ENCODE results near the gene EXOC1L.

EXOC1L gene, protein sequence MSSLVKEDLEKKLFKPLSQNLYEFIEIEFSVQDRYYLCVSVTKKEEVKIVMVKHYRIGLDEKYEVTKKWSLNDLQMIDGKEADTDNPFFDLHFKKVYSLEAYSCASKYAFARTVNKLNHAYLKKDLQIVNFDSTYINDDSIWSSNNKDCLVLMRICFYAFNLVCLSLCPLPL

DNA sequence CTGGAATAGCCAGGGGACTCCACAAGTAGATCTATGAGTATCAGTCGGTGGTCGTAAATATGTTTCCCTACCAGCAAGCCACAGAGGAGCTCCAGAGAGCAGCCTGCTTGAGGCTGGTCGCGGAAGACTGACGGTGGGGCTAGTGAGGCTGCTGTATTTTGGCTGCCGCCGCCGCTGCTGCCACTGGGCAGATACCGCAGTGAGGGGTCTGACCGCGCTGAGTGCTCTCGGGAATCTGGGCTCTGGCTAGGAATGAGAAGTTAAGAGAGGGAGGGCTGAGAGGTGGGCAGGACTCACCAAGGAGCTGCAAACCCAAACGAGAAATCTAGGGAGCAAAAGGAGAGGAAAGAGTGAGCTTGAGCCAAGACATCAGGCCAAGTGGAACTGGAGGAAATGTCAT lies at the start of gene EXOC1L:
Gene EXOC1L (plus strand): TSS at position 157 of the 400 bp plus-strand sequence. CDS start 237 bp downstream, at position 394.
- FAIRE-seq (no peak), DNase-seq (ENCODE audit: insufficient read length, low spot score) (no peak)
- TF ChIP-seq, protein P1, sequence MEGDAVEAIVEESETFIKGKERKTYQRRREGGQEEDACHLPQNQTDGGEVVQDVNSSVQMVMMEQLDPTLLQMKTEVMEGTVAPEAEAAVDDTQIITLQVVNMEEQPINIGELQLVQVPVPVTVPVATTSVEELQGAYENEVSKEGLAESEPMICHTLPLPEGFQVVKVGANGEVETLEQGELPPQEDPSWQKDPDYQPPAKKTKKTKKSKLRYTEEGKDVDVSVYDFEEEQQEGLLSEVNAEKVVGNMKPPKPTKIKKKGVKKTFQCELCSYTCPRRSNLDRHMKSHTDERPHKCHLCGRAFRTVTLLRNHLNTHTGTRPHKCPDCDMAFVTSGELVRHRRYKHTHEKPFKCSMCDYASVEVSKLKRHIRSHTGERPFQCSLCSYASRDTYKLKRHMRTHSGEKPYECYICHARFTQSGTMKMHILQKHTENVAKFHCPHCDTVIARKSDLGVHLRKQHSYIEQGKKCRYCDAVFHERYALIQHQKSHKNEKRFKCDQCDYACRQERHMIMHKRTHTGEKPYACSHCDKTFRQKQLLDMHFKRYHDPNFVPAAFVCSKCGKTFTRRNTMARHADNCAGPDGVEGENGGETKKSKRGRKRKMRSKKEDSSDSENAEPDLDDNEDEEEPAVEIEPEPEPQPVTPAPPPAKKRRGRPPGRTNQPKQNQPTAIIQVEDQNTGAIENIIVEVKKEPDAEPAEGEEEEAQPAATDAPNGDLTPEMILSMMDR (IDR thresholded peaks at IDR 0.05; ENCODE audit: insufficient read depth, missing control alignments): no peak

DNA sequence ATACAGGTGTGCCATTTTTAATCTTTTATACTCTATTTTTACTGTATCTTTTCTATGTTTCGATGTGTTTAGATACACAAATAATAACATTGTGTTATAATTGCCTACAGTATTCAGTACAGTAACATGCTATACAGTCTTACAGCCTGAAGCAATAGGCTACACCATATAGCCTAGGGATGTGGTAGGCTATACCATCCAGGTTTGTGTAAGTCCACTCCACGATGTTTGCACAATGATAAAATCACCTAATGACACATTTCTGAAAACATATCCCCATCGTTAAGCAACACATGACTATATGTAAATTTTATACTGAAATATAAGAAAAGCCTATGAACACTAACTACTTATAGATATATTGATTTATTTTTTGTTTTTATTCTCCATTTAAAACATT lies 48.9 kb upstream of the EXOC1L start:
- TF ChIP-seq, protein P1 (IDR thresholded peaks at IDR 0.05; ENCODE audit: insufficient read depth, missing control alignments): no peak
- FAIRE-seq (no peak), DNase-seq (ENCODE audit: insufficient read length, low spot score) (no peak)

DNA sequence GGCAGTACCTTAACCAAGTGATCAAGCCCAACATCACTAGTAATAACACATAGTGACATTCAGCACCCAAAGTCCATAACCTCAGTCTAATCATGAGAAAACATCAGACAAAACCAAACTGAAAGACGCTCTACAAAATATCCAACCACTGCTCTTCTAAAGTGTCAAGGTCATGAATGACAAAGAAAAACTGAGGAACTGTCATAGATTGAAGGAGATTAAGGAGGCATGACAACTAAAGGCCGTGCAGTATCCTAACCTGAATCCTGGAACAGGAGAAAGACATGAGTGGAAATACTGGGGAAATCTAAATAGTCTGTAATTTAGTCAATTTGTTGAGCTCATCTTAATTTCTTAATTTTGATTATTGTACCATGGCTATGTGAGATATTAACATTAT lies 38.2 kb upstream of the EXOC1L start:
- FAIRE-seq (no peak), DNase-seq (ENCODE audit: insufficient read length, low spot score) (no peak)
- TF ChIP-seq, protein P1 (IDR thresholded peaks at IDR 0.05; ENCODE audit: insufficient read depth, missing control alignments): no peak

DNA sequence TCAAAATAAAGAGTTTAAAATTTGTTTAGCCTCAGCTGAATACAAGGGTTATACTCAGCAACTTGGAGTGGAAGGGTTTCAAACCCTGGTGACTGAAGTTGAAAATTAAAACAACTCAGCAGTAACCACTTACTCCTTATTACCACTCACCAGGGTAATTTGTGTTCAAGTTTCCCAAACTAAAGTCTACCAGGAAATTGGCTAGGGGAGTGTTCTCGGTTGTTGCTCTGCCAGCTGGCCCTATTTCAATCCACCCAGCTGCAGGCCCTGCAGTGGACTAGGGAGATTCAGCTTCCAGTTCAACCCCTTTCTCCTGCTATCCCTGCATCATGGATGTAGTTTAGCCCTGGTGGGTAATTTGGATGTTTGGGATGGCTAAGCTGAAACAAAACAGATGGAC lies 37.8 kb upstream of the EXOC1L start:
- TF ChIP-seq, protein P1 (IDR thresholded peaks at IDR 0.05; ENCODE audit: insufficient read depth, missing control alignments): no peak
- DNase-seq (ENCODE audit: insufficient read length, low spot score) (no peak), FAIRE-seq (no peak)

DNA sequence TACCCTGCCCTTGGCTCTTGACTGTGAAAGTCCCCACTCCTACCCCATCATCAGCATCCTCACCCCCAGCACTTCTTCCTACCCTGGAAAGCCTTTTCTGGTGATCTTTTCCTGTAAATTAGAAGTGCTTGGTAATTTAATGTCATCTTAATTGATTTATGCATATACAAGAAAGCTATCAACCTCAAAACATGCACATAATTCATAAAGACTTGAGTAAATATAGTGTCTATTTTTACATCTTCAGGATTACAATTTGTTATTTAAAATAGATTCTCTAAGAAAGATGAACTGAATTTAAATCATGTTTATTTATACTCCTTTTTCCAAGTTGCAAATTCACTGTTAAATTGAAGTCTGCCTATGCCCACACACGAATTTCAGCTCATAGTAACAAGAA lies 36.0 kb upstream of the EXOC1L start:
- FAIRE-seq (no peak), DNase-seq (ENCODE audit: insufficient read length, low spot score) (no peak)

DNA sequence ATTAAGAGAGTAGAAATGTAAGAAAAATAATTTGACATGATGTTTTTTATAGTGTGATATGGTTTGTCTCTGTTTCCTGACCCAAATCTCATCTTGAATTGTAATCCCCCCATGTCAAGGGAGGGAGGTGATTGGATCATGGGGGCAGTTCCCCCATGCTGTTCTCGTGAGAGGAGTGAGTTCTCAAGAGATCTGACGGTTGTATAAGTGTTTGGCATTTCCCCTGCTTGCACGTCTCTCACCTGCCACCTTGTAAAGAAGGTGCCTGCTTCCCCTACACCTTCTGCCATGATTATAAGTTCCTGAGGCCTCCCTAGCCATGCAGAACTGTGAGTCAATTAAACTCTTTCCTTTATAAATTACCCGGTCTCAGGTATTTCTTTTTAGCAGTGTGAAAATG lies 34.8 kb upstream of the EXOC1L start:
- DNase-seq (ENCODE audit: insufficient read length, low spot score) (no peak), FAIRE-seq (no peak)
- TF ChIP-seq, protein P1 (IDR thresholded peaks at IDR 0.05; ENCODE audit: insufficient read depth, missing control alignments): no peak

More for the DNA sequence above, 36.0 kb upstream of the EXOC1L start:
- TF ChIP-seq, protein P1 (IDR thresholded peaks at IDR 0.05; ENCODE audit: insufficient read depth, missing control alignments): no peak

DNA sequence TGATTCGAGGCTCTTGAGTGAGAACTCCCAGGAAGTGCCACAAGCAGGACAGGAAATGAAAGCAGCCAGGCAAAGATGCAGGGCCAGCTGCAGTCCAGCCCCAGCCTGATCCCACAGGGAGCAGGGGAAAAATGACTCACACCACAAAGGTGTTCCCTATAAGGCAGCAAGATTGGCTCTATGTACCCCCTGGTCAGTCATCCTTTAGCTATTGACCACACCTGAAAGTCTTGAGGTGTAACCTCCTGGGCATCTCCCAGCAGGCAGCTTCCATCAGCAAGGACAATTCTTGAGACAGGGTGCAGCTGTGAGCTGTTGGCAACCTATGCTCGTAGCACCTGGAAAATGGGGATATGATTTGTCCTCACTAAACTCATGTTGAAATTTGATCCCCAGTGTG lies 27.9 kb upstream of the EXOC1L start:
- DNase-seq (ENCODE audit: insufficient read length, low spot score) (no peak), FAIRE-seq (no peak)
- TF ChIP-seq, protein P1 (IDR thresholded peaks at IDR 0.05; ENCODE audit: insufficient read depth, missing control alignments): no peak
